Naive B cell (primary cell): ENCODE results near the gene OLIG2. TPM values are rescaled to one million over a fixed set of nuclear protein-coding genes. Genes with fewer than 3 reads are reported as not detected.

Experiments
- ATAC-seq, 2 donors: fragments of 150-1000 bp; cut with Tn5 transposase; 2 replicates each; pipeline ENCODE4 v1.10.0; 2021; ENCODE audit warnings: low read depth in 2 of 2, mild to moderate bottlenecking in 2 of 2, moderate library complexity in 2 of 2
- DNase-seq: peaks from one replicate; pipeline ENCODE4 v3.0.0; 2022
- H3K27ac Mint-ChIP-seq, 6 donors: one replicate each; pipeline ENCODE4 v1.8.0; 2020 to 2022; ENCODE audit warnings: mild to moderate bottlenecking in 6 of 6, mixed read lengths in 6 of 6, moderate library complexity in 5 of 6, inconsistent platforms in 2 of 6
- H3K27me3 Mint-ChIP-seq, 3 donors: one replicate each; pipeline ENCODE4 v1.8.0; 2021 to 2022; ENCODE audit warnings: mixed read lengths in 3 of 3, mild to moderate bottlenecking in 1 of 3
- H3K36me3 Mint-ChIP-seq, 2 donors: one replicate each; pipeline ENCODE4 v1.8.0; 2020 to 2022; ENCODE audit warnings: mixed read lengths in 2 of 2, inconsistent platforms in 1 of 2, mild to moderate bottlenecking in 1 of 2
- H3K4me1 Mint-ChIP-seq, 3 donors: one replicate each; pipeline ENCODE4 v1.8.0; 2020 to 2022; ENCODE audit warnings: mixed read lengths in 3 of 3, inconsistent platforms in 1 of 3, mild to moderate bottlenecking in 1 of 3, moderate library complexity in 1 of 3
- H3K4me3 Mint-ChIP-seq, 8 donors: one replicate each; pipeline ENCODE4 v1.8.0; 2020 to 2022; ENCODE audit warnings: mild to moderate bottlenecking in 8 of 8, mixed read lengths in 8 of 8, moderate library complexity in 8 of 8, inconsistent platforms in 2 of 8
- H3K9me3 Mint-ChIP-seq, 7 donors: one replicate each; pipeline ENCODE4 v1.8.0; 2020 to 2022; ENCODE audit warnings: mixed read lengths in 7 of 7, mild to moderate bottlenecking in 5 of 7, inconsistent platforms in 2 of 7, moderate library complexity in 1 of 7
- polyA plus RNA-seq, 6 donors: library from polyadenylated mRNA; unstranded; fragments of 300-500 nt; fragmentation: Illumina TruSeq; gene quantifications; one replicate each; pipeline ENCODE4 v1.2.3, GENCODE V29; 2021; ENCODE audit warnings: low read depth in 6 of 6

OLIG2 gene
- polyA plus RNA-seq, 6 donors from 2014 or later, result not detected

DNA sequence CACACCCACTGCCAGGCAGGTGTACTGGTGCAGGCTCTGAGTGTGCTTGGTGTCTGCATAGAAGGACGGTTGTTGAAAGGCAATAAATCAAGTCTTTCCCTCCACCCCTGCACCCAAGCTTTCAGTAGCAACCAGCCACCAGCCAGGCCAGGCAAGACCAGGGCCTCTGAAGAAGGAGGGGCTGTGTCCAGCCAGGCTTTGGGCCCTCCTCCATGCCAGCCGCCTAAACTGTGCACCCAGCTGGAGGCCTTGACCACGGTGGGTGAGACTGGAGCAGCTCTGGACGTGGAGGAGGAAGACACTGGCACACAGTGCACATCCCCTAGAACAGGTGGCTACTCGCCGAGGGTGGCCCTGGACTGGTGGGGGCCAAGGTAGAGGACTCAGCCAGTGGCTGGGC lies 4.9 kb downstream of the OLIG2 start:
- DNase-seq, result no peak
- H3K9me3 Mint-ChIP-seq, result peaks cover 0 to 9% (median 3%) of the 10 kb centered on the region in 7 donors
- peaks cover 0 to 12% of the 10 kb centered on the region in 2 donors for H3K36me3 Mint-ChIP-seq
- H3K27ac Mint-ChIP-seq, result no peak overlapping the region
- peaks cover 63 to 84% (median 79%) of the 10 kb centered on the region in 3 donors for H3K27me3 Mint-ChIP-seq
- H3K4me1 Mint-ChIP-seq, result peaks cover 14 to 38% (median 36%) of the 10 kb centered on the region in 3 donors
- no peak for ATAC-seq
- H3K4me3 Mint-ChIP-seq, result no peak overlapping the region

GRCh38 chr21:33031152-33031911 lies 5.6 kb downstream of the OLIG2 start:
- Mint-ChIP-seq H3K4me3 (no peak overlapping the region), H3K4me1 (peaks cover 9 to 33% (median 29%) of the 10 kb centered on the region in 3 donors), H3K36me3 (peaks cover 0 to 6% of the 10 kb centered on the region in 2 donors), H3K27me3 (peaks cover 59 to 84% (median 75%) of the 10 kb centered on the region in 3 donors), H3K27ac (no peak overlapping the region), H3K9me3 (peaks cover 0 to 4% (median 0%) of the 10 kb centered on the region in 7 donors)
- no peak for DNase-seq
- ATAC-seq, result no peak

DNA sequence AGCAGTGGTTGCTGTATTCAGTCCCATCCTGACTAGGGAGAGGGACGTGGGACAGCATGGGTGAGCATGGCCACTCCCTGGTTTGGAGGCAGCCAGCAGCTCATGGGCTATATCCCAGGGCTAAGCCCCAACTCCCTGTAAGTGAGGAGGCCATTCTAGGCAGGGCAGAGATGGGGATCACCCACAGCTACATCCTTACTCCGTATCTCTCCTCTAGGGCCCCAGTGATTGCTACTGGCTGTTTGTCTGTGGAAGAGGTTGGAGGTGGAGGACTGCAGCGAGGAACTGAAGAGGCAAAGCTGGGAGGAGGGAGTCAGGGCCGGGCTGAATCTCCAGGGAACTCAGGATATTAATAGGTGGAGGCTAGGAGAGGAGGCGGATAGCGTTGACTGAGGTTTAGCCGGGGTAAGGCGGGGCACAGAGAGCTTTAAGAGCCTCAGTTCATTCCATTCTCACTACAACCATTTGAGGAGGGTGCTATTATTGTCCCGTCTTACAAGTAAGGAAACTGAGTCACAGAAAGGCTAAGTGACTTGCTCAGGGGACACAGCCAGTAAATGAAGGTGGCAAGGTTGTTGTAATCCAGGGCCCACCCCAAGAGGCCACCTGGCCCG lies 6.8 kb downstream of the OLIG2 start:
- Mint-ChIP-seq H3K4me3 (no peak overlapping the region), H3K36me3 (no peaks in the 10 kb centered on the region), H3K27ac (peak overlapping the region in 1 of 6 donors; percentile 50), H3K4me1 (peaks cover 9 to 25% (median 24%) of the 10 kb centered on the region in 3 donors), H3K9me3 (peaks cover 0 to 4% (median 0%) of the 10 kb centered on the region in 7 donors), H3K27me3 (peaks cover 67 to 88% (median 80%) of the 10 kb centered on the region in 3 donors)
- no peak for DNase-seq
- ATAC-seq, result no peak

DNA sequence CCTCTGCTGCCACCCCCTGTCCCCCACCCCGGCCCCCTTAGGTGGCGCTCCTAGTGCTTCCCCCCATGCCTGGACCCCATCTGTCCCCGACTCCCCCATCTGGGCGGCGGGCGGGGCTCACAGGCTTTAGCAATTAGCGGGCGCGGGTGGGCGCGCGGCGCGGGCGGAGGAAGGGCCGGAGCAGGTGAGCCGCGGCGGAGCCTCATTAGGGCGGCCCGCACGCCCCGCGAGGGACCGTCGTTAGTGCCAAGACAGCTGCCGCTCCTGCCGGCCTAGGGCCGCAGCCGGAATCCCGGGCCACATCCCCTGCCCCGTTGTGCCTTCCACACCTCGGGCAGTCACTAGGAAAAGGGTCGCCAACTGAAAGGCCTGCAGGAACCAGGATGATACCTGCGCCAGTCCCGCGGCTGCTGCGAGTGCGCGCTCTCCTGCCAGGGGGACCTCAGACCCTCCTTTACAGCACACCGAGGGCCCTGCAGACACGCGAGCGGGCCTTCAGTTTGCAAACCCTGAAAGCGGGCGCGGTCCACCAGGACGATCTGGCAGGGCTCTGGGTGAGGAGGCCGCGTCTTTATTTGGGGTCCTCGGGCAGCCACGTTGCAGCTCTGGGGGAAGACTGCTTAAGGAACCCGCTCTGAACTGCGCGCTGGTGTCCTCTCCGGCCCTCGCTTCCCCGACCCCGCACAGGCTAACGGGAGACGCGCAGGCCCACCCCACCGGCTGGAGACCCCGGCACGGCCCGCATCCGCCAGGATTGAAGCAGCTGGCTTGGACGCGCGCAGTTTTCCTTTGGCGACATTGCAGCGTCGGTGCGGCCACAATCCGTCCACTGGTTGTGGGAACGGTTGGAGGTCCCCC lies 7.6 kb downstream of the OLIG2 start:
- Mint-ChIP-seq H3K4me1 (peaks cover 7 to 21% (median 18%) of the 10 kb centered on the region in 3 donors), H3K36me3 (no peaks in the 10 kb centered on the region), H3K4me3 (no peak overlapping the region), H3K27ac (no peak overlapping the region), H3K9me3 (peaks cover 0 to 4% (median 0%) of the 10 kb centered on the region in 7 donors), H3K27me3 (peaks cover 66 to 88% (median 82%) of the 10 kb centered on the region in 3 donors)
- ATAC-seq (no peak), DNase-seq (no peak)

GRCh38 chr21:33033961-33034413 lies 8.3 kb downstream of the OLIG2 start:
- Mint-ChIP-seq H3K36me3 (no peaks in the 10 kb centered on the region), H3K27ac (no peak overlapping the region), H3K9me3 (no peaks in the 10 kb centered on the region), H3K4me1 (peaks cover 6 to 15% (median 12%) of the 10 kb centered on the region in 3 donors), H3K27me3 (peaks cover 64 to 88% (median 82%) of the 10 kb centered on the region in 3 donors), H3K4me3 (no peak overlapping the region)
- ATAC-seq (no peak), DNase-seq (no peak)

- Mint-ChIP-seq H3K27ac (no peak overlapping the region), H3K4me3 (no peak overlapping the region)
These were observed 9.4 kb downstream of the OLIG2 start for GRCh38 chr21:33035147-33035546.

DNA sequence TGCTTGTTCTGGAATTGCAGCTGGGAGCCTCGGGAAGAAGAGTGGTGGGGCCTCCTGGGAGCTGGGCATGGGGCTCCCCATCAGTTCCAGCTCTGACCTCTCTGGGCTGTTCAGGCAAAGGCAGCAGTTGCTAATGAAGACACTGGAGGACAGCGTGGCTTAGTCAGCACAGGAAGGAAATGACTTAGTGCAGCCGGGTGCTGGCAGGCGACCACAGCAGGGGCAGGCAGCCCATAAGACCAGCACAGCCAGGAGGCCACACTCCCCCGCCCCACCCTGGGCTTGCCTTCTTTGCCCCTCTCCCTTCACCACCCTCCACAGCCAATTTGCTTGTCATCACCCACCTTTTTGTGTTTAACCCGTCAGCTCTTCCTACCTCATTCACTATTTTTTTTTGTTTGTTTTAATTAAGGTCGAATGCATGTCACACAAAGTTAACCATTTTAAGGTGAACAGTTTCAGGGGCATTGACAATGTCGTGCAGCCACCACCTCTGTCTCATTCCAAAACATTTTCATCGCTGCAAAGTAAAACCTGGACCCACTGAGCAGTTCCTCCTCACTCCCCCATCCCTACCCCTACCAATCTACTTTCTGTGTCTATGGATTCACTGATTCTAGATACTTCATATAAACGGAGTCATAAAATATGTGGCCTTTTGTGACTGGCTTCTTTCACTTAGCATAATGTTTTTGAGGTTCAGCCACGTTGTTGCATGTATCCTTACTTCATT lies 10.9 kb downstream of the OLIG2 start:
- ATAC-seq, result no peak
- H3K9me3 Mint-ChIP-seq, result peaks cover 0 to 8% (median 1%) of the 10 kb centered on the region in 7 donors
- H3K4me1 Mint-ChIP-seq, result no peaks in the 10 kb centered on the region
- no peak overlapping the region for H3K27ac Mint-ChIP-seq
- no peak for DNase-seq
- no peak overlapping the region for H3K4me3 Mint-ChIP-seq
- H3K27me3 Mint-ChIP-seq, result peaks cover 66 to 80% (median 73%) of the 10 kb centered on the region in 3 donors
- H3K36me3 Mint-ChIP-seq, result peaks cover 0 to 7% of the 10 kb centered on the region in 2 donors

More at GRCh38 chr21:33035147-33035546, 9.4 kb downstream of the OLIG2 start:
- Mint-ChIP-seq H3K4me1 (peaks cover 0 to 4% (median 1%) of the 10 kb centered on the region in 3 donors), H3K27me3 (peaks cover 59 to 82% (median 73%) of the 10 kb centered on the region in 3 donors), H3K9me3 (peaks cover 0 to 4% (median 0%) of the 10 kb centered on the region in 7 donors), H3K36me3 (no peaks in the 10 kb centered on the region)
- ATAC-seq, result no peak
- no peak for DNase-seq

DNA sequence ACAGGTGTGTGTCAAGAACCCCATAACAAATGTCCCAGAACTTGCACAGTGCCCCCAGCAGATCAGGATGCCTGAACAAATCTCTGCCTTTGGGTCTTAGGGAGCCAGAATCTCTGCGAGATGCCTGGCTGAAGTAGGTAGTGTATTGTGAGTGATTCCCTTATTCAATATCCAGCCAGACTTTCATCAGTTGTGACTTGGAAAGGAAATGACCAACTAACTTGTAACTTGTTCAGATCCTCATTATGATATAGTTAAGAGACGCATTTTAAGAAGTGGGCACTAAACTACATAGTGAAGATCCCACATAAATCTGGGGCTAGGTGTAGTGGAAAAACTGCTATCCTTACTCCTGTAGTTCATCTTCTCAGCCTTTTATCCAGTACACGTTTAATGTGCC lies 11.8 kb downstream of the OLIG2 start:
- Mint-ChIP-seq H3K4me3 (no peak overlapping the region), H3K9me3 (peaks cover 0 to 8% (median 1%) of the 10 kb centered on the region in 7 donors), H3K4me1 (no peaks in the 10 kb centered on the region), H3K27ac (no peak overlapping the region), H3K27me3 (peaks cover 61 to 80% (median 70%) of the 10 kb centered on the region in 3 donors), H3K36me3 (peaks cover 0 to 7% of the 10 kb centered on the region in 2 donors)
- DNase-seq (no peak), ATAC-seq (no peak)

DNA sequence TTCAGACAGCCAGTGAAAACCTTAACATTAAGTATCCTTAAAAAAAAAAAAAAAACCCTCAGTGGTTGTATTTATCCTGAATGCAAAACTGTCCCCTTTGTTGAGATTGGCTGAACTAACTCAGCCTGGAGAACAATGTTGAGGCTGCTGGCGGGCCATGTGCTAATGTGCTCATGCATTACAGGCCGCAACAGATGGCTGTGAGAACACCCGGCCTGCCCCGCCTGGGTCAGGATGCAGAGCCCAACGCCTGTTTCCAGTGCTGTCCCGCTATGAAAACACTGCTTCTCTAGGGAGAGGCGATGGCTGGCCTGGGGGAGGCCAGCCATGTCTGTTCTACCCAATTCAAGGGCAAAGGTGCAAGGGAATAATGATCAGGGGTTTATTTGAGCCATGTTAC lies 13.8 kb downstream of the OLIG2 start:
- H3K4me1 Mint-ChIP-seq, result no peaks in the 10 kb centered on the region
- H3K27me3 Mint-ChIP-seq, result peaks cover 62 to 81% (median 78%) of the 10 kb centered on the region in 3 donors
- H3K9me3 Mint-ChIP-seq, result peaks cover 0 to 8% (median 1%) of the 10 kb centered on the region in 7 donors
- no peak for DNase-seq
- H3K4me3 Mint-ChIP-seq, result no peak overlapping the region
- no peak for ATAC-seq
- H3K27ac Mint-ChIP-seq, result peak overlapping the region in 1 of 6 donors; percentile 58
- H3K36me3 Mint-ChIP-seq, result peaks cover 0 to 7% of the 10 kb centered on the region in 2 donors

DNA sequence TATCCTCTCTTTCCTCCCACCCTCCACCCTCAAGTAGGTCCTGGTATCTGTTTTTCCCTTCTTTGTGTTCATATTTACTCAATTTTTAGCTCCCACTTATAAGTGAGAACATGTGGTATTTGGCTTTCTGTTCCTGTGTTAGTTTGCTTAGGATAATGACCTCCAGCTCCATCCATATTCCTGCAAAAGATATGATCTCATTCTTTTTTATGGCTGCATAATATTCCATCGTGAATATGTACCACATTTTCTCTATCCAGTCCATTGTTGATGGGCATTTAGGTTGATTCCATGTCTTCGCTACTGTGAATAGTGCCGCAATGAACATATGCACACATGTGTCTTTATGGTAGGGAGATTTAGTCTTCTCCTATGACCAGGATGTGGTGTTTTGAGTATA lies 14.5 kb downstream of the OLIG2 start:
- peaks cover 0 to 7% of the 10 kb centered on the region in 2 donors for H3K36me3 Mint-ChIP-seq
- DNase-seq (no peak), ATAC-seq (no peak)
- H3K27me3 Mint-ChIP-seq, result peaks cover 58 to 79% (median 78%) of the 10 kb centered on the region in 3 donors
- H3K9me3 Mint-ChIP-seq, result peaks cover 0 to 8% (median 1%) of the 10 kb centered on the region in 7 donors
- H3K4me3 Mint-ChIP-seq, result no peak overlapping the region
- no peak overlapping the region for H3K27ac Mint-ChIP-seq
- no peaks in the 10 kb centered on the region for H3K4me1 Mint-ChIP-seq

- ATAC-seq (no peak), DNase-seq (no peak)
- Mint-ChIP-seq H3K4me3 (no peak overlapping the region), H3K36me3 (peaks cover 0 to 7% of the 10 kb centered on the region in 2 donors), H3K4me1 (no peaks in the 10 kb centered on the region), H3K27me3 (peaks cover 59 to 85% (median 79%) of the 10 kb centered on the region in 3 donors), H3K27ac (no peak overlapping the region), H3K9me3 (peaks cover 0 to 8% (median 1%) of the 10 kb centered on the region in 7 donors)
These were observed 16.2 kb downstream of the OLIG2 start for GRCh38 chr21:33041981-33042380.

DNA sequence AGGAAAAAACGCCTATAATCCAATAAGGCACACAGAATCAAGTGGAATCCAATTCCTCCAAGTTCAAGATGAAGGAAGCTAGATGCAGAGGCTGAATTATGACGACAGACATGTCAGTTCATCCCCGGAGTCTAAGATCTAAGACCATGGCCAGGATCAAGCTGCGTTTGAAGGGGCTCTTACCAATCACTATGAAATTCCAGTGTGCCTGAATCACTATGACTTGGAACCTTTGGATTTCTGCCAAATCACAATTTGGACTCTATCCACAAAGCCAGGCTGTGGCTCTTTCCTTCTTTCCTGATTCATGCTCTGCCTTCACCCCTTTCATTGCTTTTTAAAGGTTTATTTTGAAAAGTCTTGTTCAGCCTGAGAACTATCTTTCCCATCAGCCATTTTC lies 17.1 kb downstream of the OLIG2 start:
- Mint-ChIP-seq H3K27ac (peak overlapping the region in 1 of 6 donors; percentile 6), H3K4me1 (no peaks in the 10 kb centered on the region), H3K9me3 (peaks cover 0 to 8% (median 1%) of the 10 kb centered on the region in 7 donors), H3K27me3 (peaks cover 59 to 85% (median 79%) of the 10 kb centered on the region in 3 donors), H3K36me3 (peaks cover 0 to 7% of the 10 kb centered on the region in 2 donors), H3K4me3 (no peak overlapping the region)
- DNase-seq, result no peak
- ATAC-seq, result no peak
